Naive thymus-derived CD4-positive, alpha-beta T cell (primary cell): ENCODE measurements around the gene MRPL34. TPM values are rescaled to one million over a fixed set of nuclear protein-coding genes. Genes with fewer than 3 reads are reported as not detected.

Experiments used
- ATAC-seq: fragments of 150-1000 bp; cut with Tn5 transposase; 2 replicates; pipeline ENCODE4 v1.10.0; 2021; ENCODE audit warnings: mild to moderate bottlenecking, moderate library complexity
- CTCF ChIA-PET: fragments of 350-600 bp; sonication (Branson Sonifier 250); formaldehyde crosslinking; loops from one replicate; lab custom pipeline; 2021; ENCODE audit warnings: antibody characterized with exemption; lab: Charles Lee
- POLR2A ChIA-PET: fragments of 350-600 bp; sonication (Branson Sonifier 250); formaldehyde crosslinking; loops from one replicate; lab custom pipeline; 2021; ENCODE audit warnings: antibody characterized with exemption, inconsistent platforms; lab: Charles Lee
- DNase-seq, 9 donors: peaks; one replicate each; pipeline versions ENCODE4 v3.0.0 to v3.0.0-alpha.2; 2020 to 2022; ENCODE audit warnings: mixed read lengths in 1 of 9
- H3K27ac ChIP-seq: one replicate; pipeline ENCODE4 v1.7.0; 2013; ENCODE audit warnings: mild to moderate bottlenecking, low read depth, low read length, moderate library complexity
- H3K27me3 ChIP-seq, 2 donors: one replicate each; pipeline ENCODE4 v1.7.0; 2013; ENCODE audit warnings: low read length in 2 of 2, mild to moderate bottlenecking in 2 of 2, moderate library complexity in 2 of 2; ENCODE audit not compliant: control insufficient read depth in 2 of 2, insufficient read depth in 2 of 2
- H3K36me3 ChIP-seq, 3 experiments: 1 replicate in 2 of 3; 2 replicates in 1 of 3; pipeline ENCODE4 v1.7.0; 2013; ENCODE audit warnings: low read length in 3 of 3, mild to moderate bottlenecking in 3 of 3, moderate library complexity in 1 of 3; ENCODE audit not compliant: insufficient read depth in 3 of 3, control insufficient read depth in 2 of 3
- H3K4me1 ChIP-seq, 2 donors: one replicate each; pipeline ENCODE4 v1.7.0; 2013; ENCODE audit warnings: low read length in 2 of 2, mild to moderate bottlenecking in 2 of 2, moderate library complexity in 1 of 2; ENCODE audit not compliant: control insufficient read depth in 2 of 2, insufficient read depth in 2 of 2
- H3K4me3 ChIP-seq: 2 replicates; pipeline ENCODE4 v1.7.0; 2013; ENCODE audit warnings: mild to moderate bottlenecking, low read length
- H3K9me3 ChIP-seq, 3 experiments: 1 replicate in 2 of 3; 2 replicates in 1 of 3; pipeline ENCODE4 v1.7.0; 2013; ENCODE audit warnings: low read length in 3 of 3; ENCODE audit not compliant: control insufficient read depth in 2 of 3
- H3K27ac Mint-ChIP-seq, 9 donors: one replicate each; pipeline ENCODE4 v1.8.0; 2020 to 2022; ENCODE audit warnings: mixed read lengths in 9 of 9, mild to moderate bottlenecking in 8 of 9, moderate library complexity in 5 of 9, inconsistent platforms in 2 of 9
- H3K27me3 Mint-ChIP-seq, 5 donors: one replicate each; pipeline ENCODE4 v1.8.0; 2021 to 2022; ENCODE audit warnings: mixed read lengths in 5 of 5, mild to moderate bottlenecking in 1 of 5
- H3K36me3 Mint-ChIP-seq, 5 donors: one replicate each; pipeline ENCODE4 v1.8.0; 2020 to 2022; ENCODE audit warnings: mixed read lengths in 5 of 5, mild to moderate bottlenecking in 3 of 5, inconsistent platforms in 1 of 5
- H3K4me1 Mint-ChIP-seq, 7 donors: one replicate each; pipeline ENCODE4 v1.8.0; 2020 to 2022; ENCODE audit warnings: mixed read lengths in 7 of 7, mild to moderate bottlenecking in 3 of 7, inconsistent platforms in 1 of 7
- H3K4me3 Mint-ChIP-seq, 10 donors: one replicate each; pipeline ENCODE4 v1.8.0; 2020 to 2022; ENCODE audit warnings: mild to moderate bottlenecking in 10 of 10, mixed read lengths in 10 of 10, moderate library complexity in 6 of 10, inconsistent platforms in 2 of 10
- H3K9me3 Mint-ChIP-seq, 11 donors: one replicate each; pipeline ENCODE4 v1.8.0; 2020 to 2022; ENCODE audit warnings: mixed read lengths in 11 of 11, mild to moderate bottlenecking in 4 of 11, inconsistent platforms in 1 of 11, moderate library complexity in 1 of 11
- intact Hi-C, 2 donors: fragments of 100-400 bp; cut with micrococcal nuclease; formaldehyde crosslinking; loops; one replicate each; pipeline ENCODE4 v1.15.1; 2023
- polyA plus RNA-seq, 2 donors: library from polyadenylated mRNA; unstranded; fragments of 300-500 nt; fragmentation: Illumina TruSeq; gene quantifications; one replicate each; pipeline ENCODE4 v1.2.3, GENCODE V29; 2021
- total RNA-seq, 6 experiments: library from RNA in 5 of 6; stranded (reverse) in 5 of 6; gene quantifications; 1 replicate in 5 of 6; 2 replicates in 1 of 6; pipeline ENCODE4 v1.2.3 and lab custom pipeline; 2021 to 2026

MRPL34 gene
- total and polyA plus RNA-seq, 7 experiments from 2014 or later, result 37.0 to 217 (median 74.1) TPM

DNA sequence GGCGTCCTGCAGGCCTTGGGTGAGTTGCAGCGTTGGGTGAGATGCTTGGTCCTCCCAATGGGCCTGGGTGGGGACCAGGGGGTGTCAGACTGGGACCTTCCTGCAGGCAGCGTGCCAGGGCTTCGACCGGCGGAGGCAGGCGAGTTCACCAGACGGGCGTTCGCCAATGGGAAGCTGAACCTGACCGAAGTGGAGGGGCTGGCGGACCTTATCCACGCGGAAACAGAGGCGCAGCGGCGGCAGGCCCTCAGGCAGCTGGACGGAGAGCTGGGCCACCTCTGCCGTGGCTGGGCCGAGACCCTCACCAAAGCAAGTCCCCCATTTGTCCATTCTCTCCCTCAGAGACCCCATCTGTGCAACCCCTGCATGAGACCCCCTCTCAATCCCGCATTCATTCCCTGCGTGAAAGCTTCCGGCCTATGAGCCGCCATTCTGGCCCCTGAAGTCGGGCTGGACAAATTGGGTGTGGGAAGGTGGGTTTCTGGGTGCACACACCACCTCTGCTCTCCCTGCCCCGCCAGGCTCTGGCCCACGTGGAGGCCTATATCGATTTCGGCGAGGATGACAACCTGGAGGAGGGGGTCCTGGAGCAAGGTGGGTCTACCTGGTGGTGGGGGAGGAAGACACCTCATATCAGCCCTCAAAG lies 32.9 kb downstream of the MRPL34 start:
- peaks cover 16 to 22% of the 10 kb centered on the region in 2 donors for H3K4me1 ChIP-seq
- Mint-ChIP-seq H3K4me1 (peaks cover 15 to 44% (median 22%) of the 10 kb centered on the region in 7 donors), H3K27me3 (no peaks in the 10 kb centered on the region), H3K27ac (peak overlapping the region in 4 of 9 donors; percentile 17 to 93 (median 54)), H3K4me3 (peak overlapping the region; percentile 55 to 96 (median 91)), H3K36me3 (peaks cover 0 to 5% (median 0%) of the 10 kb centered on the region in 5 donors), H3K9me3 (no peaks in the 10 kb centered on the region)
- H3K27me3 ChIP-seq, result no peaks in the 10 kb centered on the region
- peak overlapping the region; percentile 76 for H3K4me3 ChIP-seq
- no peak for ATAC-seq
- intact Hi-C loops, result loop anchor here in 1 of 2 donors (5.0 kb wide), 1 partner anchor 69 kb away; the partner anchor contains the start of gene BST2
- peak overlapping the region; percentile 79 for H3K27ac ChIP-seq
- ChIA-PET POLR2A (interaction anchor here (0.5 to 0.6 kb wide), 4 partner anchors 11 to 55 kb away, joined by 3 to 4 read pairs (median 4); no protein-coding TSS in a partner anchor), CTCF (interaction anchor here (0.6 kb wide), 1 partner anchor 48 kb away, joined by 3 read pairs; no protein-coding TSS in a partner anchor)
- no peak for DNase-seq
- H3K36me3 ChIP-seq, result peaks cover 0 to 11% (median 0%) of the 10 kb centered on the region in 3 experiments
- no peaks in the 10 kb centered on the region for H3K9me3 ChIP-seq

- ATAC-seq (no peak), DNase-seq (peak in 1 of 9 donors; percentile 52)
- peaks cover 0 to 11% (median 0%) of the 10 kb centered on the region in 3 experiments for H3K36me3 ChIP-seq
- no peak overlapping the region for H3K4me3 ChIP-seq
- Mint-ChIP-seq H3K36me3 (peaks cover 0 to 2% (median 0%) of the 10 kb centered on the region in 5 donors), H3K4me3 (peak overlapping the region in 9 of 10 donors; percentile 42 to 90 (median 70)), H3K9me3 (no peaks in the 10 kb centered on the region), H3K27me3 (no peaks in the 10 kb centered on the region), H3K4me1 (peaks cover 9 to 39% (median 17%) of the 10 kb centered on the region in 7 donors), H3K27ac (peak overlapping the region in 1 of 9 donors; percentile 17)
- CTCF ChIA-PET, result interaction anchor here (0.6 kb wide), 1 partner anchor 47 kb away, joined by 3 read pairs; no protein-coding TSS in a partner anchor
- POLR2A ChIA-PET, result interaction anchor here (0.5 to 0.8 kb wide), 5 partner anchors 9 to 112 kb away, joined by 3 to 4 read pairs (median 3); no protein-coding TSS in a partner anchor
- no peaks in the 10 kb centered on the region for H3K9me3 ChIP-seq
- no peak overlapping the region for H3K27ac ChIP-seq
- no peaks in the 10 kb centered on the region for H3K27me3 ChIP-seq
- intact Hi-C loops, result loop anchor here in 1 of 2 donors (5.0 kb wide), 1 partner anchor 68 kb away; the partner anchor contains the start of gene BST2
- H3K4me1 ChIP-seq, result peaks cover 11 to 16% of the 10 kb centered on the region in 2 donors
These were observed 33.5 kb downstream of the MRPL34 start for GRCh38 chr19:17339088-17339741.

DNA sequence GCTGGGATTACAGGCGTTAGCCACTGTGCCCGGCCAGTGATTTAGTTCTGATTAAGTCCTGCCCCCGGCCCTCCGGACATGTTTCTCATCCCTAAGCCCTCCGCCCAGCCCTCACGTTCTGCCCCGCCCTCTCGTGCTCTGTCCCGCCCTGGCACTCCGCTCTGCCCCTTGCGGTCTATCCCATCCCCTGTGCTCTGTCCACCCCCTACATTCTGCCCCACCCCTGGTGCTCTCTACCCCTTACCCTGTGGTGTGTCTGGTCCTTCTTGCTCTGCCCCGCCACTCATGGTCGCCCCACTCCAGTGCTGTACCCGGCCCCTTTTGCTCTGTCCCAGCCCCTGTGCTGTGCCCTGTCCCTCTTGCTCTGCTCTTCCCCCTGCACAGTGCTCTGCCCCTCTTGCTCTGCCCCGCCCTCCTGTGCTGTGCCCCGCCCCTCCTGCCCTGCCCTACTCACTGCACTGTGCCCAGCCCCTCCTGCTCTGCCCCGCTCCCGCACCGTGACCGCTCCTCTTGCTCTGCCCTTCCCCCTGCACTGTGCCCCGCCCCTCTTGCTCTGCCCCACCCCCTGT lies 34.7 kb downstream of the MRPL34 start:
- Histone ChIP-seq H3K27me3 (no peaks in the 10 kb centered on the region), H3K27ac (no peak overlapping the region), H3K4me1 (peaks cover 6 to 10% of the 10 kb centered on the region in 2 donors), H3K9me3 (no peaks in the 10 kb centered on the region), H3K4me3 (no peak overlapping the region), H3K36me3 (peaks cover 0 to 11% (median 0%) of the 10 kb centered on the region in 3 experiments)
- Mint-ChIP-seq H3K9me3 (no peaks in the 10 kb centered on the region), H3K4me3 (peak overlapping the region in 2 of 10 donors; percentile 25 to 40), H3K4me1 (peaks cover 5 to 29% (median 10%) of the 10 kb centered on the region in 7 donors), H3K27ac (no peak overlapping the region), H3K27me3 (no peaks in the 10 kb centered on the region), H3K36me3 (peaks cover 0 to 2% (median 0%) of the 10 kb centered on the region in 5 donors)
- intact Hi-C loops, result no loop called here
- no peak for DNase-seq
- ATAC-seq, result no peak
- ChIA-PET POLR2A (no interaction called here), CTCF (no interaction called here)

DNA sequence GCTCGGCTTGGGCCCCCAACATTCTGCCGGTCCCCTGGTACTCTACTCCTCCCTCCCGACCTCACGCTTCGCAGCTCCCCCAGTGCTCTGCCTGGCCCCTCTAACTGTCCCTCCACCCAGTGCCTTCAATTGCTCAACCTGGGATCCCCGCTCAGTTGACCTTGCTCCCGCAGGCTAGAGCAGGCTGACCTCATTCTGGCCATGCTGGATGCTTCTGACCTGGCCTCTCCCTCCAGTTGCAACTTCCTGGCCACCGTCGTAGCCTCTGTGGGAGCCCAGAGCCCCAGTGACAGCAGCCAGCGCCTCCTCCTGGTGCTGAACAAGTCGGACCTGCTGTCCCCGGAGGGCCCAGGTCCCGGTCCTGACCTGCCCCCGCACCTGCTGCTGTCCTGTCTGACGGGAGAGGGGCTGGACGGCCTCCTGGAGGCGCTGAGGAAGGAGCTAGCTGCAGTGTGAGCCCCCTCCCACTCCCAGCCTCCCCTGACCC lies 35.2 kb downstream of the MRPL34 start:
- intact Hi-C loops, result no loop called here
- Mint-ChIP-seq H3K9me3 (no peaks in the 10 kb centered on the region), H3K27ac (no peak overlapping the region), H3K27me3 (no peaks in the 10 kb centered on the region), H3K4me3 (no peak overlapping the region), H3K4me1 (peaks cover 5 to 26% (median 8%) of the 10 kb centered on the region in 7 donors), H3K36me3 (peaks cover 0 to 2% (median 0%) of the 10 kb centered on the region in 5 donors)
- H3K4me3 ChIP-seq, result no peak overlapping the region
- no peaks in the 10 kb centered on the region for H3K9me3 ChIP-seq
- H3K36me3 ChIP-seq, result peaks cover 0 to 11% (median 0%) of the 10 kb centered on the region in 3 experiments
- H3K27me3 ChIP-seq, result no peaks in the 10 kb centered on the region
- no peak overlapping the region for H3K27ac ChIP-seq
- CTCF ChIA-PET, result no interaction called here
- peaks cover 6 to 13% of the 10 kb centered on the region in 2 donors for H3K4me1 ChIP-seq
- ATAC-seq, result no peak
- DNase-seq, result no peak
- POLR2A ChIA-PET, result no interaction called here

- peaks cover 8 to 27% (median 12%) of the 10 kb centered on the region in 7 donors for H3K4me1 Mint-ChIP-seq
- CTCF ChIA-PET, result interaction anchor here (1.4 kb wide), 1 partner anchor 9 kb away, joined by 5 read pairs; no protein-coding TSS in a partner anchor
- H3K4me1 ChIP-seq, result peaks cover 6 to 15% of the 10 kb centered on the region in 2 donors
- H3K27ac Mint-ChIP-seq, result no peak overlapping the region
- no peaks in the 10 kb centered on the region for H3K27me3 Mint-ChIP-seq
- H3K36me3 Mint-ChIP-seq, result peaks cover 0 to 2% (median 0%) of the 10 kb centered on the region in 5 donors
- no peaks in the 10 kb centered on the region for H3K27me3 ChIP-seq
- POLR2A ChIA-PET, result no interaction called here
- H3K9me3 Mint-ChIP-seq, result no peaks in the 10 kb centered on the region
- no peak overlapping the region for H3K27ac ChIP-seq
- peaks cover 0 to 11% (median 0%) of the 10 kb centered on the region in 3 experiments for H3K36me3 ChIP-seq
- no peak for DNase-seq
- no peak overlapping the region for H3K4me3 Mint-ChIP-seq
- H3K9me3 ChIP-seq, result no peaks in the 10 kb centered on the region
- no peak overlapping the region for H3K4me3 ChIP-seq
- no peak for ATAC-seq
- intact Hi-C loops, result no loop called here
These were observed 35.7 kb downstream of the MRPL34 start for GRCh38 chr19:17341386-17341785.

DNA sequence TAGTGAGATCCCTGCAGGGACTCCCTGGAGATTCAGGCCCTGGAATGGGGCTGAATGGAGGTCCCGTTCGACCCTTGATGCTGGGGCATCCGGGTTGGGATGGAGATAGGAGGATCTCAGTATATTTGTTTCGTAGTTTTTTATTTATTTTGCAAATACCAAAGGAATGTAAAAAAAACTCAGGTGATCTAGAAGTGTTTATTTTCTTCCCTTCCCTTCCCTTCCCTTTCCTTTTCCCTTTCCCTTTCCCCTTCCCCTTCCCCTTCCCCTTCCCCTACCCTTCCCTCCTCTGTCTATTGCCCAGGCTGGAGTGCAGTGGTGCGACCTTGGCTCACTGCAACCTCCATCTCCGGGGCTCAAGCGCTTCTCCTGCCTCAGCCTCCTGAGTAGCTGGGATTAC lies 36.2 kb downstream of the MRPL34 start:
- no peaks in the 10 kb centered on the region for H3K9me3 Mint-ChIP-seq
- ChIA-PET POLR2A (no interaction called here), CTCF (interaction anchor here (0.7 to 1.4 kb wide), 3 partner anchors 10 to 43 kb away, joined by 4 to 5 read pairs (median 4); no protein-coding TSS in a partner anchor)
- no peaks in the 10 kb centered on the region for H3K27me3 Mint-ChIP-seq
- Histone ChIP-seq H3K36me3 (peaks cover 0 to 11% (median 0%) of the 10 kb centered on the region in 3 experiments), H3K4me3 (no peak overlapping the region), H3K27me3 (no peaks in the 10 kb centered on the region), H3K27ac (no peak overlapping the region), H3K4me1 (peaks cover 6 to 12% of the 10 kb centered on the region in 2 donors), H3K9me3 (no peaks in the 10 kb centered on the region)
- no peak overlapping the region for H3K27ac Mint-ChIP-seq
- no peak overlapping the region for H3K4me3 Mint-ChIP-seq
- intact Hi-C loops, result no loop called here
- H3K4me1 Mint-ChIP-seq, result peaks cover 6 to 27% (median 13%) of the 10 kb centered on the region in 7 donors
- peaks cover 0 to 2% (median 0%) of the 10 kb centered on the region in 5 donors for H3K36me3 Mint-ChIP-seq
- DNase-seq (no peak), ATAC-seq (no peak)
